ENCODE results near the gene ATAD5. TPM values are rescaled to one million over a fixed set of nuclear protein-coding genes. Genes with fewer than 3 reads are reported as not detected.
"Not testable (repeated sequence)": the region's sequence is repeated elsewhere in the genome, so short reads cannot be mapped to it uniquely, and the experiment has no call there.

ATAD5 gene
- total RNA-seq = 3.2 and 6.6 TPM in 2 replicates

DNA sequence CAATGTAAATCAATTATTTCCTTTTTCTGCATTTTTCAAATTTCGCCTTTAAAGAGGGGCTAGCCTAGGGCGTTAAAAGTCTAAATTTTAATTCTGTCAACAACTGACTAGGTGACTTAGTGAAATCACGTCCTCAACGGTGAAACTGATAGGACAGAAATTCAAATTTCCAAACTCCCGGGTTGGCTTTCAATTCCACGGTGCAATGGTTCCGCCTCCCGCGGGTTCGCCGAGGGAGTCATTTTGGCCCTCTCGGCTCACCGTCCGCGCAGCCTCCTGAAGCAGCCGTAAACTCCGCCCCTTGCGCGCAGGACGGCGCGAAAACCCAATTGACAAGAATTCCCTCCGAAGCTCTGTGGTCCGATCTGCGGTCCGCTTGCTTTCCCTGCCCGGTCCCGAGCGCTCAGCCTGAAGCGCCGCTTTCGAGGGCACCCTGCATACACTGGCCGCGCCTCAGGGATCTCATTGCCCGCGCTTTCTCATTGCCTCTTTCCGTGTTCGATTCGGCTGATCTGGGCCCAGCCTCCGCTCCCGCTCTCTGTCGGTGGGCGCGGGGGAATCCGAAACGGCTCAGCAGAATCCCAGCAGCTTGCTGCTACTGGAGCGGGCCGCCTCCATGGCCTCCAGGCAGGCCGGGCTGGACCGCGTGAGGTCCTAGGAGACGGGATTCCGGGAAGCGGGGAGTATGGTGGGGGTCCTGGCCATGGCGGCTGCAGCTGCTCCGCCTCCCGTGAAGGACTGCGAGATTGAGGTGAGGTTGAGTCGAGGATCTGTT lies at the start of gene ATAD5:
Gene ATAD5 (plus strand): TSS at position 304 of the 775 bp plus-strand sequence. CDS start 382 bp downstream, at position 686.
- peak; percentile 95 for DNase-seq

GRCh38 chr17:30782206-30782605 lies 49.6 kb upstream of the ATAD5 start:
- DNase-seq = no peak

DNA sequence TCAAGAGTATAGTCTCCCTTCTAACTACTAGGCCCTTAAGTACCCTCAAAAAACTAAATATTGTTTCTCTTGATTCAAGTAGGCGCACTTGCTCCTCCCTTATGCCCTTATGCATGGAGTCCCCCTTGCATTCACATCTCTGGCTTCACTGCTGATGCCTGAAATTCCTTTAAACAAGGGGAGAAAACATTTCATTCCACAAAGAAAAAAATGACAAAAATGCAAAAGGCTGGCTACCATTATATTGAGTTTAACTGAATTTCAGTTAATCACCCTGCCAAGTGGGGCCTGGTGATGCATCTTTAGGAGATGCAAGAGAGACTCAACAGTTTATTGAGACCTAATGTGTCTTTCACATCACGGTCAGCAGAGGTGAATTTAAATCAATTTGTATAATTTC lies 42.8 kb upstream of the ATAD5 start:
- DNase-seq = no peak

GRCh38 chr17:30790279-30790678 lies 41.5 kb upstream of the ATAD5 start:
- no peak for DNase-seq

- no peak for DNase-seq
These were observed 38.3 kb upstream of the ATAD5 start for GRCh38 chr17:30793282-30793977.

DNA sequence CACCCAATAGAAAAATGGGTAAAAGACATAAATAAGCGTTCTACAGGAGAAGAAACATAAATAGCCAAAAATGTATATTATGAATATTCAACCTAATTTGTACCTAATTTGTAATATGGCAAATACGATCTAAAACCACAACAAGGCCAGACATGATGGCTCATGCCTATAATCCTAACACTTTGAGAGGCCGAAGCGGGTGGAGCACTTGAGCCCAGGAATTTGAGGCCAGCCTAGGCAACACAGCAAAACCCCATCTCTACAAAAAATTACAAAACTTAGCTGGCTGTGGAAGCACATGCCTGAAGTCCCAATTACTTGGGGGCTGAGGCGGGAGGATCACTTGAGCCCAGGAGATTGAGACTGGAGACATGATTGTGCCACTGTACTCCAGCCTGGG lies 37.4 kb upstream of the ATAD5 start:
- no peak for DNase-seq

DNA sequence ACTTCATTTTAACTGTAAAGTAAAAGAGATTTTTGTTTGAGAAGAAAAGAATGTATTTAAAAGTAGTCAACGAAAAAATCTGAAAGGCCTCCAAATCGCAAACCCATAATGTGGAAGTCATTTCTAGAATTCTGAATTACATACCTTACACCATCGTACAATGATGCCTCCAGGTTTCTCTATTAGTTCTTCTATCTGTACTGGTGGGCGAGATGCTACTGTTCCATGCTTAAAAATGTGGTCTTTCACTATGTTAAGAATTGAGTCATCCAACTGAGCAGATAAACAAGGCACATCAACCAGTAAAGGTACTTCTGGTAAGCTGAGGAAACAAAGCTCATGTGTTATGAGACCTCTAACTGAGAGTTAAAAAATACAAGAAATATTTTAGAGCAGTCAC lies 35.8 kb upstream of the ATAD5 start:
- no peak for DNase-seq

DNA sequence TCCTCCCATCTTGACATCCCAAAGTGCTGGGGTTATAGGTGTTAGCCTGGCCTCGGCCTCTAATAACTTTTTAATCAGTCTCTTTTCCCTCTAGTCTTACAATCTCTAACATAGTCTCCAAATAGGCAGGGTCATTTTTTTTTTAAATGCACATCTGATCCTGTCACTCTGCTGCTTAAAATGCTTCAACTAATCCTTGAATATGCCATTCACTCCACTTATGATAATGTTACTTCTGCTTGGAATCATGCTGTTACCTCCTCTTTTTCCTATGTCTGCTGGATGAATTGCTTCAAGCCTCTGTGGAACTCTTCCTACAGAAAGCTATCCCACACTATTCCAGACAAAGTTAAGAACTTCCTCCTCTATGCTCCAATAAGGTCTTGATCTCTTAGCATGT lies 30.1 kb upstream of the ATAD5 start:
- no peak for DNase-seq

DNA sequence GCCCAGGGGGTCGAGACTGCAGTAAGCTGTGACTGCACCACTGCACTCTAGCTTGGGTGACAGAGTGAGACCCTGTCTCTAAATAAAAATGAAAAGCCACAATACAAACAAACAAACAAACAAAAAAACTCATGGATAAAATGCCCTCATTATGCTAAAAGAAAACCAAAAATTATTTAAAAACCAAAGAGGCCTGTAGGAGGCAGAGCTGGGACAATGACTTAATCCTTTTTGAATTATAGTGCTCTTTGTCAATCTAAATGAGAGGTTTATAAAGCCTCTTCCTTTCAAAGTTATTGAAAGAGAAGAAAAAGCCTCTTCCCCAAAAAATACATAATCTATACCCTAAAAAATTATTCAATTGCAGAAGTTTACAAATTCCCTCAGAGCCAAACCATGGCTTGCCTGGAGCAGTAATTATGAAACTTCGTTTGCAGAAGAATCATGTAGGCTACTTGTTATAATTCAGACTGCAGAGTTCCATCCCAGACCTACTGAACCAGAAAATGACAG lies 25.8 kb upstream of the ATAD5 start:
- DNase-seq = no peak

GRCh38 chr17:30807896-30808295 lies 23.9 kb upstream of the ATAD5 start:
- no peak for DNase-seq

GRCh38 chr17:30808785-30809286 lies 22.9 kb upstream of the ATAD5 start:
- peak; percentile 70 for DNase-seq

DNA sequence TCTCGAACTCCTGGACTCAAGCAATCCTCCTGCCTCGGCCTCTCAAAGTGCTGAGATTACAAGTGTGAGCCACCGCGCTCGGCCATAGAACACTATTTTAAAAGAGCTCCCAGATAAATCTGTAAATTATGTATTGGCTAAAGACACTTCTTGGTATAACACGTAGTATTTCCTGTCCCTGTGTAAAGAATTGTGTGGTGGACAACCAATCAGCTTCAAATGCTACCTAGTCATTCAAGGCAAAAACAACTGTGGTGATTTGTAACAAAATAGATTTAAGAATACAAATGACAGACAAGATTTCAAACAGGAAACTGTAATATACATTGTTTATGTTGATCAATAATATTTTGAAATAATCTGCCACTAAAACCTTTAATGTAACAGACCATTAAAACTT lies 21.9 kb upstream of the ATAD5 start:
- DNase-seq = no peak

- DNase-seq = no peak
These were observed 19.3 kb upstream of the ATAD5 start for GRCh38 chr17:30812218-30813177.

GRCh38 chr17:30814236-30814635 lies 17.5 kb upstream of the ATAD5 start:
- not testable (repeated sequence) for DNase-seq

DNA sequence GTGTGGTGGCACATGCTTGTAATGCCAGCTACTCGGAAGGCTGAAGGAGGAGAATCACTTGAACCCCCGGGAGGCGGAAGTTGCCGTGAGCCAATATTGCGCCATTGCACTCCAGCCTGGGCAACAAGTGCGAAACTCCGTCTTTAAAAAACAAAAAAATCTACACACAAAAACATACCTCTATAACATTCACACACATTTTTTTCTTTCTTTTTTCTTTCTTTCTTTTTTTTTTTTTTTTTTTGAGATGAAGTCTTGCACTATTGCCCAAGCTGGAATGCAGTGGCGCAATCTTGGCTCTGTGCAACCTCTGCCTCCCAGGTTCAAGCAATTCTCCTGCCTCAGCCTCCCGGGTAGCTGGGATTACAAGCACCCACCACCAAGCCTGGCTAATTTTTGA lies 16.9 kb upstream of the ATAD5 start:
- not testable (repeated sequence) for DNase-seq

- DNase-seq = no peak
These were observed 15.6 kb upstream of the ATAD5 start for GRCh38 chr17:30816165-30816564.

- peak; percentile 35 for DNase-seq
These were observed 11.6 kb upstream of the ATAD5 start for GRCh38 chr17:30819971-30820705.

- DNase-seq = no peak
These were observed 9.7 kb upstream of the ATAD5 start for GRCh38 chr17:30821871-30822723.

DNA sequence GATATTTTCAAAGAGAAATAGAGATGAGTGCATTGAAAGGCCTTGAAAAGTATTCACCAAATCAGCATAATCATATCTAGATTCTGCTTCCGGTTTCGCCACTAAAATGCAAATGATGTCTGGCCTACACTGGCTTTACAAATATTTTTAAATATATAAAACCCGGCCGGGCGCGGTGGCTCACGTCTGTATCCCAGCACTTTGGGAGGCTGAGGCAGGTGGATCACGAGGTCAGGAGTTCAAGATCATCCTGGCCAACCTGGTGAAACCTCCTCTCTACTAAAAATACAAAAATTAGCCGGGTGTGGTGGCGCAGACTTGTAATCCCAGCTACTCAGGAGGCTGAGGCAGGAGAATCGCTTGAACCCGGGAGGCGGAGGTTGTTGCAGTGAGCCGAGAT lies 8.8 kb upstream of the ATAD5 start:
- not testable (repeated sequence) for DNase-seq

DNA sequence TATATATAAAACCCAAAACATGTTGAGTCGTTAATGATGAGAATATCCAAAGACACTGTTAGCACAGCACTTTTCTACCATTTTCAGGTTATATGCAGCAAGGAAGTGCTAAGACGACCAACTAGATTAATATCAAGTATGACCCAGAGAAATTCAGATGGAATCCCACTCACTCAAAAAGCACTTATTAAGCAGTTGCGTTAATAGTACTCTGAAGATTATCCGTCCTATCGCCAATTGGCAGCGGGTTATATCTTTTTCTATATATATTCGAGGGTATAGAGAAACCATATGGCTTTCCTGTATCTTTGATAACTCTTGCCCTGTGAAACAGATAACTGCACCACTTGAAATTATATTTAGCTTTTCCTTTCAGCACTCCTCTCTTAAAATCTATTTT lies 8.3 kb upstream of the ATAD5 start:
- DNase-seq = no peak

DNA sequence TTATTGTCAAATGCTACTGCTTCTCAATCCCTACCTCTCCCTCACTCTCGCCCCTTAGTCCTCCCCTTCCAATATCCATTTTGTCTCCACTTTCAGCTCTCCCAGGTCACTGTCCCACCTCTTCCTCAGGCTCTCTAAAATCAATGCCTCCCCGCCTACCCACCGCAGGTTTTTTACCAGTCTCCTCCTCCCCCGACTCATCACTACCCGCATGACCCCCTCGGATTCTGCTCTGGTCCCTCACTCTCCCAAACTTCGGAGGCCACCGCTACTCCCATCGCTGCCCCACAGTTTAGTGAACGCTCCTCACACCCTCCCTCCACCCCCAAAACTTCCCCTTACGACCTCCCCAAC lies 7.8 kb upstream of the ATAD5 start:
- DNase-seq = peak; percentile 28

Measured in dermis blood vessel endothelial cell (primary cell).